Embryonic facial prominence (tissue), 1 donor: ENCODE results near the gene TLE2.
"Not testable (repeated sequence)": the region's sequence is repeated elsewhere in the genome, so short reads cannot be mapped to it uniquely, and the experiment has no call there.

ENCODE experiments used
- DNase-seq: peaks from one replicate; pipeline ENCODE4 v3.0.0-alpha.2; 2016; ENCODE audit errors: extremely low spot score

The TLE2 gene

GRCh38 chr19:2983351-2984214 lies 45.5 kb downstream of the TLE2 start:
- DNase-seq: peak; percentile 49

- peak; percentile 68 for DNase-seq
These were observed 46.1 kb downstream of the TLE2 start for GRCh38 chr19:2982983-2983350.

- no peak for DNase-seq
These were observed 46.5 kb downstream of the TLE2 start for GRCh38 chr19:2982561-2982960.

GRCh38 chr19:2981898-2982297 lies 47.2 kb downstream of the TLE2 start:
- no peak for DNase-seq

GRCh38 chr19:2978772-2979171 lies 50.3 kb downstream of the TLE2 start:
- DNase-seq: no peak

- no peak for DNase-seq
These were observed 50.8 kb downstream of the TLE2 start for GRCh38 chr19:2978166-2978767.

- DNase-seq: no peak
These were observed 51.3 kb downstream of the TLE2 start for GRCh38 chr19:2977746-2978138.

- DNase-seq: peak; percentile 83
These were observed 51.9 kb downstream of the TLE2 start, which contains the start of gene TLE6 for GRCh38 chr19:2977001-2977745. Gene TLE6, plus strand, starts transcription at chr19:2977564. Its CDS starts 670 bp downstream, at chr19:2978234.

- DNase-seq: no peak
These were observed 52.5 kb downstream of the TLE2 start for GRCh38 chr19:2976609-2977000.

- no peak for DNase-seq
These were observed 54.6 kb downstream of the TLE2 start for GRCh38 chr19:2974342-2975041.

GRCh38 chr19:2973229-2973628 lies 55.9 kb downstream of the TLE2 start:
- no peak for DNase-seq

GRCh38 chr19:2970201-2970835 lies 58.8 kb downstream of the TLE2 start:
- no peak for DNase-seq

- no peak for DNase-seq
These were observed 60.0 kb downstream of the TLE2 start for GRCh38 chr19:2969104-2969504.

GRCh38 chr19:2967972-2968371 lies 61.1 kb downstream of the TLE2 start:
- no peak for DNase-seq

GRCh38 chr19:2964874-2965273 lies 64.2 kb downstream of the TLE2 start:
- DNase-seq: no peak

GRCh38 chr19:2963631-2964030 lies 65.4 kb downstream of the TLE2 start:
- DNase-seq: not testable (repeated sequence)

- no peak for DNase-seq
These were observed 66.0 kb downstream of the TLE2 start for GRCh38 chr19:2963122-2963521.

- peak; percentile 89 for DNase-seq
These were observed 66.9 kb downstream of the TLE2 start for GRCh38 chr19:2962018-2962670.

- DNase-seq: no peak
These were observed 69.0 kb downstream of the TLE2 start for GRCh38 chr19:2960120-2960519.

GRCh38 chr19:2957160-2957559 lies 71.9 kb downstream of the TLE2 start:
- no peak for DNase-seq

- no peak for DNase-seq
These were observed 76.1 kb downstream of the TLE2 start for GRCh38 chr19:2952953-2953481.
